NCI-H2196 treated with DMSO at 0.1 percent for 48 hours (cell line): Measurements from ENCODE around the gene AKR1B15.

ENCODE experiments used
- DNase-seq: peaks from one replicate; lab custom pipeline; 2025; ENCODE audit not compliant: unreplicated experiment; lab: John Stamatoyannopoulos, UW

Gene AKR1B15

GRCh38 chr7:134612197-134612596 lies 63.3 kb downstream of the AKR1B15 start:
- DNase-seq = no peak

DNA sequence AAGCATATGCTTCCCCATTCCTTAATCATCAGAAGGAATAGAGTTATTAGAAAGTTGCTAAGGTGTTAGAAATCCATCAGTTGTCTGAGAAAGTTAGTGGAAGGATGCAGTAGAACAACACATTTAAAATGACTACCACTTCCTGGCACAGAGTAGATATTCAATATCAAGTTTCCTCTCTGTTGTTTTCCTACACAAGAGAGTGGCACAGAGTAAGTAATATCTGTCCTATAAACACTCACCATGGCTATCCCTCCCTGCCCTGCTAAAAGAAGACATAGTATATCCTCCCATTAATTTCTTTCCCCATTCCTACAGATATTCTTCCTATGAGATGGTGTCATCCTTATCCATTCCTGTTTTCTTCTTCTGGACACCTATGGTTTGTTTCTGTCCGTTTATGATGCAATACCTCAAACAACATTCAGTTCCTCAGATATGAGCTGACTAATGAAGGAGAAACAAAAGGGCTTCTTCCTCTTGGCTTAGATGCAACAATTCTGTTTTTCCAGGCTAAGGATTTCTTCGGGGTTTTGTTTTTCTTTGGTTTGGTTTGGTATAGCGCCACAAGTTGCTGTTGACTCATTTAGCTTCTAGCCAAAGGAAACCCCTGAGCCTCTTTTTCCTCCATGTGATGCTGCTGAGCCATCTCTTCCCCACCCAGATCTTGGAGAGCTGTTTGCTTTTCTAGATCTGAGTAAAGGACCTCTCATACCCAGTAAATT lies 64.9 kb downstream of the AKR1B15 start:
- no peak for DNase-seq

- no peak for DNase-seq
Measured at GRCh38 chr7:134616611-134617010, 67.7 kb downstream of the AKR1B15 start.

DNA sequence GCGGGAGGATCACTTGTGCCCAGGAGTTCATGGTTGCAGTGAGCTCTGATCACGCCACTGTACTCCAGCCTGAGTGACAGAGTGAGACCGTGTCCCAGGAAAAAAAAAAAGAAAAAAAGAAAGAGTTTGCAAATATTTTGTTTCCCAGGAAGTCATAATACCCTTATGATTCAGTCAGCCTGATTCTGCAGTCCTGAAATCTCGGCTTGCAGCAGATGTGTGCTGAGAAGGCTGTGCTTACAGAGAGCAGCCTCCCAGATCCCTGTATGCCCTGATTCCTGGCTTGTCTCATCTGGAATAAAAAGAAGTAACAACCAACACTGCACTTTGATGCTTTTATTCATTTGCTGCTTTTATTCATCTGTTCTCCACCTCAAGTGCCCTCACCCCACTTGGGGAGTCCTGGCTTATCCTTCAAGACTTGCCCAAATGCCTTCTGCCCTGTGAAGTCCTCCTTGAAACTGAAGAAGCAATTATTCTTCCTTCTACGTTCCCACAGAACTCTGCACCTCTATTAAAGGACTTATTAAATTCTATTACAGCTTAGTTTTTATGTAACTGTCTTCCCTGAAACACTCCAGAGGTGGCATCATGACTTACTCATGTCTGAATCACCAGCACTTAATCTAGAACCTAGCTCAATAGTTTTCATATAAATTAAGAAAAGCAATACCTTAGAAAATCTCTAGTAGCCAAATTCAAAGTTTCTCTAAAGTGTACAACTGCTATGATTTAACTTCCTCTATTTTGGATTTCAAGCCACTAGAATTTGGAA lies 70.0 kb downstream of the AKR1B15 start:
- DNase-seq = no peak

GRCh38 chr7:134619627-134620331 lies 70.9 kb downstream of the AKR1B15 start:
- no peak for DNase-seq

- DNase-seq = no peak
Measured at GRCh38 chr7:134622303-134622995, 73.5 kb downstream of the AKR1B15 start.

GRCh38 chr7:134623193-134623592 lies 74.3 kb downstream of the AKR1B15 start:
- DNase-seq = no peak

- DNase-seq = no peak
Measured at GRCh38 chr7:134625550-134625949, 76.6 kb downstream of the AKR1B15 start.

- no peak for DNase-seq
Measured at GRCh38 chr7:134627109-134627774, 78.3 kb downstream of the AKR1B15 start.

DNA sequence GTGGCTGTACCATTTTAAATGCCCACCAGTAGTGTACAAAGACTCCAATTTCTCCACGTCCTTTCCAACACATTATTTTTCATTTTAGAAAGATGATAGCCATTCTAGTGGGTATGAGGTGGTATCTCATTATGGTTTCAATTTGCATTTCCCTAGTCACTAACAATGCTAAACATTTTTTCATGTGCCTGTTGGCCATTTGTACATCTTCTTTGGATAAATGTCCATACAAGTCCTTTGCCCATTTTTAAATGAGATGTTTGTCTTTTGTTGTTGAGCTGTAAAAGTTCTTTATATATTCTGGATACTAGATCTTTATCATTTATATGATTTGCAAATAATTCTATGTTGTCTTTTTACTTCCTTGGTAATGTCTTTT lies 78.9 kb downstream of the AKR1B15 start:
- no peak for DNase-seq

GRCh38 chr7:134629445-134629844 lies 80.5 kb downstream of the AKR1B15 start:
- no peak for DNase-seq
